NCI-H1694 (cell line): ENCODE measurements around the gene SRPK1.

Experiments
- DNase-seq: peaks from one replicate; lab custom pipeline; 2025; lab: John Stamatoyannopoulos, UW

Gene SRPK1

DNA sequence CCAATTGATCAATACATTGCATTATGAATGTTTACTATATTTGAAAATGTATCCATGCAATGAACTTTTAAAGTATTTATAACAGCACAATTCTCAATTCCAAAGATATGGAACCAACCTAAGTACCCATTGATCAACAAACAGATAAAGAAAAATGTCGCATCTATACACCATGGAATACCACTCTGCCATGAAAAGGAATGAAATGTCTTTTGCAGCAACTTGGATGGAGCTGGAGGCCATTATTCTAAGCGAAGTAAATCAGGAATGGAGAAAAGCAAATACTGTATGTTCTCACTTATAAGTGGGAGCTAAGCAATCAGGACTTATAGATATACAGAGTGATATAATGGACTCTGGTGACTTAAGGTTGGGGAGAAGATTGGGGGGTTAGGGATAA, 22.9 kb downstream of the SRPK1 start:
- no peak for DNase-seq

DNA sequence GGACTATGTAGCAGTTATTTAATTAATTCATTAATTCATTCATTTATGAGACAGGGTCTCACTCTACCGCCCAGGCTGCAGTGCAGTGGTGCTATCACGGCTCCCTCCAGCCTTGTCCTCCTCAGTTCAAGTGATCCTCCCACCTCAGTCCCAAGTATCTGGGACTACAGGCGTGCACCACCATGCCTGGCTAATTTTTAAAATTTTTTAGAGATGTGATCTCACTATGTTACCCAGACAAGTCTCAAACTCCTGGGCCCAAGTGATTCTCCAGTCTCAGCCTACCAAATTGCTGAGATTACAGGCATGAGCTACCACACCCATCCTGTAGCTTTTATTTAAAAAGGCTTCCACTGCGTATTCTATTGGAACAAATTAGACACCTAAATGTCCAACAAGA, 23.4 kb downstream of the SRPK1 start:
- DNase-seq: no peak

GRCh38 chr6:35897036-35897435, 23.9 kb downstream of the SRPK1 start:
- no peak for DNase-seq

- no peak for DNase-seq
These were observed 24.7 kb downstream of the SRPK1 start for GRCh38 chr6:35896228-35896627.

DNA sequence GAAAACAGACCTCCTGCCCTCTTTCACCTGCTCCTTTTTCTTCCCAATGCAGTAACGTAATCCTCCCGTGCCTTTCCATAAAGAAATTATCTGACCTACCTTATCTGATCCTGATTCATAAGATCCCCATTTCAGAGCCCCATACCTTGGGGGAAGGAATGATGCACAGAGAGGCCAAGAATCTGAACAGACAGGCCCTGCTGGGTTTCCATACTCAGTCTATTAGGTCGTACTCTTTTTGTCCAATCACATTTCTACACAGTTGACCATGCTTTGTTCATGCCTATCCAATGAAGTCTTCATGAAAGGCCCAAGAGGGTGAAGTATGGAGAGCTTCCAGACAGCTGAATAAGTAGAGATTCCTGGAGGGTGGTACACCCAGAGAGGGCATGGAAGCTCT, 25.3 kb downstream of the SRPK1 start:
- no peak for DNase-seq

DNA sequence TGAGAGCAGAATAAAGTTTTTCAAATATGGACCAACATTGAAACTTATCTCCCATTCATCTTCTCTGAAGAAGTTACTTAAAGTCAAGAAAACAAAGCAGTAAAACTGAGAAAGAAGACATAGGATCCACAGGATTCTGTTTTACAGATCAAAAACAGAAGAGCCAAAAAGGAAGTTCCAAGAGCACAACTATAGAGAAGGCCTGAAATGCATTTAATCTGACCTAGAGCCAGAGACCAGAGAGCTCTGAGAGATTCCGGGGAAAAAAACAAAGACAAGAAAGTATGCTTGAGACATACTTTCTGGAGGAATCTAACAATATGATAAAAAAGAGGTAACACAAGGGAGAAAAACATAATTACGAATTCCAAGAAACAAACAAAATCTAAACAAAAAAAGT, 26.1 kb downstream of the SRPK1 start:
- DNase-seq: no peak

DNA sequence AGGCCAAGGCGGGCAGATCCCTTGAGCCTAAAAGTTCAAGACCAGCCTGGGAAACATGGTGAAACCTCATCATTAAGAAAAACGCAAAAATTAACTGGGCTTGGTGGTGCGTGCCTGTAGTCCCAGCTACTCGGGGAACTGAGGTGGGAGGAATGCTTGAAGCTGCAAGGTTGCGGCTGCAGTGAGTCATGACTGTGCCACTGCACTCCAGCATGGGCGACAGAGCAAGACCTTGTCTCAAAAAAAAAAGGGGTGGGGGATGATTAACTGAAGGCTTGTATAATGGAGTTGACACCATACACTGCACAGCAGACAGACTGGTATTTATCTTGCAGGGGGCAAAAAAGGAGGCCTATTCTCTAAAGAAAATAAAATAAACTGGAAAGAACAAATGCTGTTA, 27.7 kb downstream of the SRPK1 start:
- no peak for DNase-seq

DNA sequence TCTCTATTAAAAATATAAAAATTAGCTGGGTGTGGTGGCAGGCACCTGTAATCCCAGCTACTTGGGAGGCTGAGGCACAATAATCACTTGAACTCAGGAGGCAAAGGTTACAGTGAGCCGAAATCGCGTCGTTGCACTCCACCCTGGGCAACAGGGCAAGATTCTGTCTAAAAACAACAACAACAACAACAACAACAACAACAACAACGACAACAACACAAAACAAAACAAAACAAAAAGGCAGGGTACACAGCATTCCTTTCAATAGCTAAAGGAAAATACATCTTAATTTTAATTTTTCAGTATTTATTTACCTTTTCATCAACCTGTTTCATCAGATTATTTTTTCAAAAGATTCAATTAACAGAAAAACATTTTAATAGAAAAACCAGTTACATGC, 28.4 kb downstream of the SRPK1 start:
- no peak for DNase-seq

- DNase-seq: no peak
These were observed 41.7 kb downstream of the SRPK1 start for GRCh38 chr6:35879151-35879550.

DNA sequence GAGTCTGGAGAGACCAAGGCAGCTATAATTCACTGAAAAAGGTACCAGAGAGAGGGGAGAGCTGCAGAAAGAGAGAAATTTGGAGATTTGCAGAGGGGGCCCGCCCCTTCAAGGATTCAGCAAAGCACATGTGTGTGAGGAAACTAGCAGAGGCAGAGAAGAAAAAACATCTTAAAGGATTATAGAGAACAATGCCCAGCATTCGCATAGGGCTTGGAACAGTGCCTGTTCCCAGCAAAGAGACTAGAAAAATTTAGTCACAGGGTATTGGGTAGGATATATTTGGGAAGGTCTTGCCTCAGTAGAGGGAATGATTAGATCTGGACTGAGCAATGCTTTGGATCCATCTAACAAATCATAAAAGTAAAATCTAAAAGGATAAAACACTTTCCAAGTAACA, 44.0 kb downstream of the SRPK1 start:
- no peak for DNase-seq

DNA sequence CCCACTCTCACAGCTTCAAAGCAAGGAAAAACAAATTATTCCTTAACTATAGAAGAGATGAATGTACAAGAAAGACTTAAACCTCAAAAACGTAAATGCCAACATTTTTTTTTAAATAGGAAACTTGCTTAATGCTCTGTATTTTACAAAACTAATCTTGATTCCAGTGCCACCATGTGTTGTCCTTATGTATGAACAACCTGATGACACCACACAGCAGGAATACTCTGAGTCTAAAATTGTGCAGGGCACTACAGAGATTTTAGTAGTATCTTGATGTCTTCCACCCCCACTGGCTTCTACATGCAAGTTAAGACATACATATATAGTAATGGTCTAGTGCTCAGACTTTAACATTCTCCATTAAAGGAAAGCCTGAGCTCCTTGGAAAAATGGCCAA, 46.2 kb downstream of the SRPK1 start:
- DNase-seq: no peak

DNA sequence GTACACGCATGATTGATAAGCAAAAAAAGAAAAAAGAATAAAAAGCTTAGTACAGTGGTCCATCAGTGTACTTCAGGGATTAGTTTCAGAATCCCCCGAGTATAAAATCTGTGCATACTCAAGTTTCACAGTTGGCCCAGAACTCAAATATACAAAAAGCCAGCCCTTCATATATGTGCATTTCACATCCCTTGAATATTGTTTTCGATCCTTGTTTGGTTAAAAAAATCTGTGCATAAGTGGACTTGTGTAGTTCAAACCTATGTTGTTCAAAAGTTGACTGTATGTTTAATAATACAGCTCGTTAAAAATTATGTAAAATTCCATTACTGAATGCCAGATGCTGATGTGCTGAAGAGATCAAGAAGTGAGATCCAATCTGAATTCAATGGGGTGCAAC, 61.5 kb downstream of the SRPK1 start:
- DNase-seq: no peak

DNA sequence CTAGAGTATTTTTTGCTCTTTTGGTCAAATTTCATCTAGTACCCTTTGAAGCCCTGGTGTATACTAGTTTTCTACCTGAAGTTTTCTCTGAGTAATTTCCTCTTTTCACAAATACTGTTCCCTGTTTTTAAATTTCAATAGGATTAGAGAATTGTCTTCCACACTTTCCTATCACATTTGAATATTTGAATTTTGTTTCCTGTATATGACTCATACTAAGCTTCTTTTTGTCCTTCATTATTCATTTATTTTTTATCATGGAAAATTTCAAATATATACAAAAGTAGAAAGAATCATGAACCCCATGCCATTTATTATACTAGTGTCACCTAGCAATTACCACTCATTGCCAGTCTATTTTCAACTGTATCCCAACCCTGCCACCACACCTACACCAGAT, 63.0 kb downstream of the SRPK1 start:
- DNase-seq: no peak

DNA sequence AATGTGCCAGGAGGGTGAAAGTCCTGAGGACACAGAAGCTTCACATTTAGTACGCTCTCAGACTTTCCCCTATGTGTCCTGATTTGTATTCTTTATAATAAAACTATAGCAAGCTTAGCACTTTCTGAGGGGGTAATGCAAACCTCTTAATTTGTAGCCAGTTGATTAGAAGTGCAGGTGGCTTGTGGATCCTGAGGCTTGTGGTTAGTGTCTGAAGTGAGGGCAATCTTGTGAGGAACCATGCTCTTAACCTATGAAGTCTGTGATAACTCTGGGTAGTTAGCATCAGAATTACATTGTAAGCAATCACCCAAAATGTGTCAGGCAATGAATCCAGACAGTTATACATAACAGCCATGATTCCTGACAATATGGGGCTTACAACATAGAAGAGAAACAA, 64.6 kb downstream of the SRPK1 start:
- DNase-seq: no peak

DNA sequence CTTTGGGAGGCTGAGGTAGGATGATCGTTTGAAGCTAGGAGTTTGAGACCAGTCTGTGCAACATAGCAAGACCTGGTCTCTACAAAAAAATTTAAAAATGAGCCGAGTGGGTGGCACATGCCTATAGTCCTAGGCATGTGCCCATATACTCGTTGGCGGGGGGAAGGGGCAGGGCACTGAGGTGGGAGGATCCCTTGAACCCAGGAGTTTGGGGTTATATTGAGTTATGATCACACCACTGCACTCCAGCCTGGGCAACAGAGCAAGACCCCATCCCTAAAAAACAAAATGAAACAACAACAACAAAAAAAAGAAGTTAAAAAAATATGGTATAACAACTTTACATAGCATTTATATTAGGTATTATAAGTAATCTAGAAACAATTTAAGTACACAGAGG, 67.9 kb downstream of the SRPK1 start:
- no peak for DNase-seq

- no peak for DNase-seq
These were observed 70.7 kb downstream of the SRPK1 start for GRCh38 chr6:35850208-35850607.

DNA sequence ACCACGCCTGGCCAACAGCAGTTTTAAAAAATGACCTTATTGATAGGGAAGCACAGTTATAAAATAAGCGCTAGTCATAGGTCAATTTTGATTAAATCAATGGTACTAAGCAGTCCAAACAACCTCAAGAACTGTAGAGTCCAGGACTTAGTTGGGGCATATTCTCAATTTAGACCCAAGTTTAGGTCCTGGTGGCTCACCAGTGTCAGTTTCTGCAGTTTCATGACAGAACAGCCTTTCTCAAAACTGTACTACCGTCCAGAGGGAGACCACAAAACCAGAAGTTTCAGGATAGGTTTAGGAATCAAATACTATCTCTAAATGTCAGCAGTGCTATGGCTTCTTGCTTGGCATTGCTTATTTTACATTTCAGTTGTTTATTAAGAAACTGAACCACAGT, 76.6 kb downstream of the SRPK1 start:
- DNase-seq: no peak

DNA sequence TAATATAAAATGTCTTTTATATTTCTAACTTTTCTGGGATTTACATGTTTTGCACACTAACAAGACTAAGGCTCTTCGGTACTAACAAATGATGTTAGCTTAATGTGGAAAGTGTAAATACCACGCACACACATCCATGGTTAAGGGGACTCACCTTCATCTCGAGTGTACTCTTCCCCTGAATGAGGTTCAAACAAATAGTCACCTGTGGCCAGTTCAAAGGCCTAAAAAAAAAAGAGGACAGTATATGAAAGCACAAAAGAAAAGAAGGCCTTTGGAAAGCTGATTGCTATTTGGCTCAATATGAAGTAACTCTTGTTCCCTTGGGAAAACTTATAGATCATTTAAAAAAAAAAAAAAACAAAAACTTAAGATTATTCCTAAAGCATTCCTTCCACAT, 78.5 kb downstream of the SRPK1 start:
- no peak for DNase-seq

DNA sequence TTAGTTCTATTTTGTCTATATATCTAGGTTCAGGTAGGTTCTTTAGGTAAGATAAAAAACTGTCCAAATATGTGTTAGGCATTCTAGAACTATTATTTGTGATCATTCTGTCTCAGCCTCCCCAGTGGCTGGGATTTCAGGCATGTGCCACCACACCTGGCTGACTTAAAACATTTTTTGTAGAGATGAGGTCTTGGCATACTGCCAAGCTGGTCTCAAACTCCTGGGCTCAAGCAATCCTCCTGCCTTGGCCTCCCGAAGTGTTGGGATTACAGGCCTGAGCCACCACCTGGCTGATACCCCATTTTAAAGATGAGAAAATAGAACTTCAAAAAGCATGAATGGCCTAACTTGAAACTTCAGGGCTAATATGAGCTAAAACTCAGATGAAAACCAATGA, 81.9 kb downstream of the SRPK1 start:
- DNase-seq: no peak

DNA sequence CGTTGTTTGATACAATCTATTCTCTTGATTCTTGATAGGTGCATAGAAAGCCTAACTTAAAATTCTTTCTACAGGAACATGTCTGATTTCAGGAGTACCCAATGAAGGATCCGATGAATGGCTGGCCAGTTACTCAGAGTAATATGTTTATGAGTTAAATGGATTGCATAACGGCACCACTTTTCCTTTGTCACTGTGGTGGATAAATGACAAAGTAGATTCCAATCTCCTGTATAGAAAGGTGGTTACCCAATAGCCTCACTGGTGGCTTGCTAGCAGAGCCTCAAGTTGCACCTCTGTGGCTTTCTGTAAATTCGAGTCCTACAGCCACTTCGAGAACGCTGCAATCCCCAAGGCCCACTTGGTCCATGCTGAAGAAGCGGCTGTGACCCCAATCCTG, 87.4 kb downstream of the SRPK1 start:
- no peak for DNase-seq

- DNase-seq: no peak
These were observed 89.5 kb downstream of the SRPK1 start for GRCh38 chr6:35831257-35832007.

DNA sequence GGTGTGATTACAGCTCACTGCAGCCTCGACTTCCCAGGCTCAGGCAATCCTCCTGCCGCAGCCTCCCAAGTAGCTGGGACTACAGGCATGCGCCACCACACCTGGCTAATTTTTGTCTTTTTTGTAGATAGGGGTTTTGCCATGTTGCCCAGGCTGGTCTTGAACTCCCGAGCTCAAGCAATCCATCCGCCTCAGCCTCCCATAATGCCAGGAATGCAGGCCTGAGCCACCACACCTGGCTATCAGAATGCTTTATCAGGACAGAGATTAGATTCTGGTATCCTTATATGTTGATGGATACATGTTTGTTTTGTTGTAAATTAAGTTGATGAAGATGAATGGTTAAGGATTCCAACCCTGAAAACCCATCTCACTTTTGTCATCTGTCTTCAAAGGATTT, 91.6 kb downstream of the SRPK1 start:
- no peak for DNase-seq

DNA sequence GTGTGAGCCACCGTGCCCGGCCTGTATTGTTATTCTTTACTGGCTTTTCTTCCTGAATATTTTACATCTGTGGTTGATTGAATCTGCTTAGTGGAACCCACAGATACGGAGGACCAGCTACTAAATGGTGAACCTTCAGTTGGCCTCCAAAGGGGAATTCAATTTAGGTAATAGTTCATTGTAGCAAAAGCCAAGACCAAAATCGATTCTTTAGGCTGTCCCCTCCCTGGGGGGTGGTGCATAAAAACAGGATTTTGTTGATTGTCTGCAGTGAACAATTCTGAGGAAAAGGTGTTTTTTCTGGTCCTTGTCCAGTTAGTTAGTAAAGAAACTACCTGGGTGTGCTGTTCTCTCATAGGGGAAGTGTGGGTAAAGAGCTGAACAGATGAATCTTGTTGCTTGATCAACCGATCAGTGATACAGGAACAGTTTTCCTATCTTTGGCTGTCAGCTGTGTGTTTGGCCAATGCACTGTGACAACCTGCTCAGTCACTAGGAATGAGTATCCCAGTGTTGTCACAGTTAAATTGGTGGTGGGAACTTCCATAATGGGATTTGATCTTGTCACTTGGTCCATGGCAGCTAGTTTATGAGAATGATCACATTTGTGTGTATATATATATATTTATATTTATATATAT, 96.2 kb downstream of the SRPK1 start:
- no peak for DNase-seq

DNA sequence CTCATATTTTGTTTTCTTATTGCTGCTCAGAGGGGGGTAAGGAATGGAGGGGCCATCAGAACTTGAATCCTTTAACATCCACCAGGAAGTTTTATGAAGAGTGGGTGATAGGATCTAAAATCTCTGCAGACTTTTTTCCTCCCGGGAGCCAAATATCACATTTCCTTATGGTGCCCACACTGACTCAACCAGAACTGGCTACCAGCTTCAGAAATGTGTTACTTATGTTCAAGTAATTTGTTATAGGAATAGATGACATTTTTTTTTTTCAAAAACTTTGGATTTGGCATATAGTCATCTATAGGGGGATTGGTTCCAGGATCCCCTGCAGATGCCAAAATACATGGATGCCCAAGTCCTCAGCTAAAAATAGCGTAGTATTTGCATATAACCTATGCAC, 97.3 kb downstream of the SRPK1 start:
- no peak for DNase-seq
